ENCODE results near the gene CENPA.

The CENPA gene

GRCh38 chr2:26764078-26764887 is 21.6 kb upstream of the CENPA start, which contains the start of gene SLC35F6:
SLC35F6 (plus strand) TSS chr2:26764284; CDS start chr2:26764350, 66 bp downstream.
- TF ChIP-seq CTCF (IDR thresholded peaks at IDR 0.05; ENCODE audit: low read depth, low read length), result no peak
- peak within 1 kb of the TSS; percentile 98 for H3K4me3 ChIP-seq (ENCODE audit: low read depth, low read length)

- H3K4me3 ChIP-seq (ENCODE audit: low read depth, low read length), result peak overlapping the region; percentile 98
- no peak for TF ChIP-seq CTCF (IDR thresholded peaks at IDR 0.05; ENCODE audit: low read depth, low read length)
Observed at GRCh38 chr2:26764906-26765305, 20.9 kb upstream of the CENPA start.

- TF ChIP-seq CTCF (IDR thresholded peaks at IDR 0.05; ENCODE audit: low read depth, low read length), result no peak
- peak overlapping the region; percentile 98 for H3K4me3 ChIP-seq (ENCODE audit: low read depth, low read length)
Observed at GRCh38 chr2:26765475-26766200, 20.2 kb upstream of the CENPA start.

GRCh38 chr2:26767129-26767528 is 18.7 kb upstream of the CENPA start:
- H3K4me3 ChIP-seq (ENCODE audit: low read depth, low read length), result no peak overlapping the region
- TF ChIP-seq CTCF (IDR thresholded peaks at IDR 0.05; ENCODE audit: low read depth, low read length), result no peak

- no peak for TF ChIP-seq CTCF (IDR thresholded peaks at IDR 0.05; ENCODE audit: low read depth, low read length)
- H3K4me3 ChIP-seq (ENCODE audit: low read depth, low read length), result no peak overlapping the region
Observed at GRCh38 chr2:26767894-26768487, 17.9 kb upstream of the CENPA start.

GRCh38 chr2:26768759-26769088 is 17.1 kb upstream of the CENPA start:
- no peak for TF ChIP-seq CTCF (IDR thresholded peaks at IDR 0.05; ENCODE audit: low read depth, low read length)
- H3K4me3 ChIP-seq (ENCODE audit: low read depth, low read length), result no peak overlapping the region
